H1 (cell line): ENCODE results near the gene RETSAT. TPM values are rescaled to one million over a fixed set of nuclear protein-coding genes. Genes with fewer than 3 reads are reported as not detected.

Experiments
- CTCF ChIA-PET: fragments of 300-600 bp; sonication (Branson Sonifier 250); formaldehyde crosslinking; loops from one replicate; lab custom pipeline; 2021; ENCODE audit not compliant: partially characterized antibody; lab: Charles Lee
- POLR2A ChIA-PET: fragments of 300-600 bp; sonication (Branson Sonifier 250); formaldehyde crosslinking; loops from one replicate; lab custom pipeline; 2021; ENCODE audit warnings: inconsistent platforms; ENCODE audit not compliant: partially characterized antibody; lab: Charles Lee
- DNase-seq, 2 experiments: peaks; one replicate each; pipeline versions ENCODE4 v3.0.0 to v3.0.0-alpha.2; 2010 to 2022; ENCODE audit warnings: low spot score in 2 of 2, low read depth in 1 of 2, mixed read lengths in 1 of 2
- FAIRE-seq: peaks from 2 replicates; lab custom pipeline; 2011; peaks lifted over from hg19 to GRCh38; lab: Jason Lieb, UNC
- H2AFZ ChIP-seq: 2 replicates; pipeline ENCODE4 v1.8.1; 2012; ENCODE audit warnings: low read length, inconsistent platforms
- H2AK5ac ChIP-seq: 2 replicates; pipeline ENCODE4 v1.6.1; 2013; ENCODE audit warnings: low read depth, low read length
- H2BK120ac ChIP-seq: replicated peaks from 2 replicates; pipeline ENCODE3; 2013; ENCODE audit warnings: low read depth, low read length, inconsistent platforms
- H2BK12ac ChIP-seq: 2 replicates; pipeline ENCODE4 v1.6.1; 2013; ENCODE audit warnings: low read depth, low read length
- H2BK15ac ChIP-seq: 2 replicates; pipeline ENCODE4 v1.6.1; 2013; ENCODE audit warnings: low read length
- H2BK20ac ChIP-seq: 2 replicates; pipeline ENCODE4 v1.6.1; 2013; ENCODE audit warnings: low read length
- H2BK5ac ChIP-seq: 2 replicates; pipeline ENCODE4 v1.6.1; 2013; ENCODE audit warnings: low read depth, low read length
- H3K14ac ChIP-seq: 2 replicates; pipeline ENCODE4 v1.6.1; 2013; ENCODE audit warnings: inconsistent platforms; ENCODE audit not compliant: insufficient read length
- H3K18ac ChIP-seq: 2 replicates; pipeline ENCODE4 v1.6.1; 2013; ENCODE audit warnings: low read length; ENCODE audit errors: extremely low read depth
- H3K23ac ChIP-seq: 2 replicates; pipeline ENCODE4 v1.6.1; 2013; ENCODE audit warnings: inconsistent platforms; ENCODE audit not compliant: insufficient read length
- H3K23me2 ChIP-seq: 2 replicates; pipeline ENCODE4 v1.6.1; 2013; ENCODE audit warnings: low read depth, low read length
- H3K27ac ChIP-seq: 2 replicates; pipeline ENCODE4 v1.6.1; 2011; ENCODE audit warnings: low read depth, low read length, inconsistent platforms
- H3K27me3 ChIP-seq, 4 experiments: replicated peaks in 1 of 4; 1 replicate in 1 of 4; 2 replicates in 3 of 4; pipeline versions ENCODE4 v1.6.1 to v1.8.1; 2011 to 2013; ENCODE audit warnings: low read length in 3 of 4, mild to moderate bottlenecking in 3 of 4, inconsistent platforms in 2 of 4, mixed read lengths in 2 of 4, moderate library complexity in 1 of 4; ENCODE audit not compliant: control insufficient read depth in 3 of 4, insufficient read depth in 3 of 4; ENCODE audit errors: extremely low read depth in 1 of 4
- H3K36me3 ChIP-seq, 4 experiments: 2 replicates each; pipeline versions ENCODE4 v1.6.1 to v1.8.1; 2011 to 2013; ENCODE audit warnings: mild to moderate bottlenecking in 4 of 4, low read length in 3 of 4, moderate library complexity in 2 of 4, control low read depth in 1 of 4, inconsistent platforms in 1 of 4; ENCODE audit not compliant: insufficient read depth in 4 of 4, control insufficient read depth in 2 of 4
- H3K4ac ChIP-seq: replicated peaks from 2 replicates; pipeline ENCODE3; 2013; ENCODE audit warnings: low read length, low read depth, mixed read lengths, inconsistent platforms; ENCODE audit not compliant: insufficient read length
- H3K4me1 ChIP-seq, 4 experiments: replicated peaks in 1 of 4; 1 replicate in 1 of 4; 2 replicates in 3 of 4; pipeline versions ENCODE4 v1.6.1 to v1.8.1; 2011 to 2013; ENCODE audit warnings: low read length in 3 of 4, inconsistent platforms in 2 of 4, mixed read lengths in 1 of 4; ENCODE audit not compliant: insufficient read depth in 4 of 4, control insufficient read depth in 3 of 4
- H3K4me2 ChIP-seq, 2 experiments: 2 replicates each; pipeline versions ENCODE4 v1.6.1 to v1.8.1; 2011 to 2013; ENCODE audit warnings: low read depth in 2 of 2, low read length in 2 of 2, control low read depth in 1 of 2, inconsistent platforms in 1 of 2, mild to moderate bottlenecking in 1 of 2; ENCODE audit not compliant: insufficient read depth in 1 of 2
- H3K4me3 ChIP-seq, 4 experiments: fragments of 200-600, 300-600 bp in 1 of 4; sonication (generic), shearing (Covaris generic), sonication (Bioruptor Twin) in 1 of 4; 2 replicates each; pipeline versions ENCODE4 v1.5.1 to v1.8.1; 2011 to 2016; ENCODE audit warnings: low read length in 4 of 4, low read depth in 3 of 4, control low read depth in 2 of 4, inconsistent platforms in 2 of 4, mild to moderate bottlenecking in 2 of 4, mixed read lengths in 1 of 4, moderate library complexity in 1 of 4; ENCODE audit not compliant: insufficient read depth in 2 of 4; ENCODE audit errors: extremely low read depth in 1 of 4
- H3K56ac ChIP-seq: replicated peaks from 2 replicates; pipeline ENCODE3; 2013; ENCODE audit warnings: low read depth, mild to moderate bottlenecking, mixed read lengths, low read length, inconsistent platforms; ENCODE audit not compliant: insufficient read length
- H3K79me1 ChIP-seq: 2 replicates; pipeline ENCODE4 v1.6.1; 2013; ENCODE audit warnings: low read depth, low read length, control low read depth
- H3K79me2 ChIP-seq, 2 experiments: 2 replicates each; pipeline versions ENCODE4 v1.6.1 to v1.8.1; 2012 to 2013; ENCODE audit warnings: low read length in 2 of 2, mild to moderate bottlenecking in 2 of 2, inconsistent platforms in 1 of 2; ENCODE audit not compliant: insufficient read depth in 2 of 2, control insufficient read depth in 1 of 2
- H3K9ac ChIP-seq, 4 experiments: replicated peaks in 1 of 4; 1 replicate in 1 of 4; 2 replicates in 3 of 4; pipeline versions ENCODE4 v1.6.1 to v1.8.1; 2011 to 2013; ENCODE audit warnings: low read depth in 3 of 4, low read length in 3 of 4, control low read depth in 2 of 4, mild to moderate bottlenecking in 2 of 4, moderate library complexity in 2 of 4, inconsistent platforms in 1 of 4; ENCODE audit errors: extremely low read depth in 1 of 4
- H3K9me3 ChIP-seq, 2 experiments: 2 replicates each; pipeline versions ENCODE4 v1.6.1 to v1.8.1; 2012 to 2013; ENCODE audit warnings: mild to moderate bottlenecking in 2 of 2, moderate library complexity in 2 of 2, control low read depth in 1 of 2, inconsistent platforms in 1 of 2, low read depth in 1 of 2, low read length in 1 of 2, mixed read lengths in 1 of 2; ENCODE audit not compliant: insufficient read depth in 2 of 2
- H4K20me1 ChIP-seq, 2 experiments: replicated peaks in 1 of 2; 2 replicates each; pipeline versions ENCODE3 to v1.8.1; 2011 to 2013; ENCODE audit warnings: inconsistent platforms in 2 of 2, low read length in 2 of 2, mild to moderate bottlenecking in 1 of 2; ENCODE audit not compliant: insufficient read depth in 2 of 2, control insufficient read depth in 1 of 2
- H4K5ac ChIP-seq: 2 replicates; pipeline ENCODE4 v1.6.1; 2013; ENCODE audit warnings: low read length, low read depth, mixed read lengths, inconsistent platforms; ENCODE audit not compliant: insufficient read length
- H4K8ac ChIP-seq: 2 replicates; pipeline ENCODE4 v1.8.0; 2013; ENCODE audit warnings: mild to moderate bottlenecking, moderate library complexity, low read length, inconsistent platforms; ENCODE audit not compliant: insufficient read depth; ENCODE audit errors: extremely low read depth
- H4K91ac ChIP-seq: replicated peaks from 2 replicates; pipeline ENCODE3; 2013; ENCODE audit warnings: low read length, mixed read lengths, inconsistent platforms; ENCODE audit not compliant: insufficient read length
- BCL11A ChIP-seq, 2 experiments: IDR thresholded peaks; one replicate each; pipeline ENCODE4 v1.6.1; 2011; ENCODE audit warnings: low read depth in 2 of 2, low read length in 2 of 2, mild to moderate bottlenecking in 2 of 2
- EP300 ChIP-seq, 2 experiments: IDR thresholded peaks; 1 replicate in 1 of 2; 2 replicates in 1 of 2; pipeline ENCODE4 v1.6.1; 2011 to 2012; ENCODE audit warnings: low read depth in 2 of 2, low read length in 2 of 2, mild to moderate bottlenecking in 2 of 2, borderline replicate concordance in 1 of 2, inconsistent platforms in 1 of 2, moderate library complexity in 1 of 2
- KDM4A ChIP-seq: IDR thresholded peaks from one replicate; pipeline ENCODE4 v1.7.1; 2012; ENCODE audit warnings: low read depth, mild to moderate bottlenecking, moderate library complexity, low read length, inconsistent platforms; ENCODE audit not compliant: severe bottlenecking
- WGBS, 2 experiments: shearing (Covaris generic) in 1 of 2; methylation state at CpG; one replicate each; pipeline versions ENCODE4 v1.1.6 to v1.1.7; 2013 to 2015; ENCODE audit warnings: low lambda C conversion rate in 2 of 2, mixed read lengths in 2 of 2, inconsistent platforms in 1 of 2, low coverage in 1 of 2, missing lambda C conversion rate in 1 of 2; ENCODE audit not compliant: insufficient replicate concordance in 2 of 2, insufficient coverage in 1 of 2, insufficient read length in 1 of 2; ENCODE audit errors: extremely low coverage in 1 of 2, missing lambda C conversion rate in 1 of 2; 5-methylcytosine and 5-hydroxymethylcytosine counted together
- polyA plus RNA-seq, 7 experiments: library from polyadenylated mRNA; depleted of rRNA in 3 of 7; stranded (reverse) in 5 of 7; unstranded in 2 of 7; fragments of >200 nt in 5 of 7; fragments of 200-250 nt in 2 of 7; gene quantifications; 1 replicate in 5 of 7; 2 replicates in 1 of 7; 4 replicates in 1 of 7; pipeline versions ENCODE4 v1.2.1 to v1.2.3, GENCODE V29; 2011 to 2013; ENCODE audit warnings: missing spikeins in 2 of 7, mixed read lengths in 2 of 7
- total RNA-seq: library from RNA; stranded (reverse); fragmentation: NEBNext Ultra II Directional; extraction: Animal tissue kit (Norgen Biotek cat#: 25700); gene quantifications from 2 replicates; pipeline ENCODE4 v1.2.1, GENCODE V29; 2021
- TF ChIP-seq, protein P1 (sequence below): IDR thresholded peaks from 2 replicates; pipeline ENCODE4 v1.6.1; 2011; ENCODE audit warnings: low read depth, mild to moderate bottlenecking, low read length; ENCODE audit not compliant: insufficient read depth
- TF ChIP-seq, protein P2 (sequence below), 3 experiments: IDR thresholded peaks; 1 replicate in 2 of 3; 2 replicates in 1 of 3; pipeline versions ENCODE4 v1.5.1 to v1.6.1; 2011; ENCODE audit warnings: low read length in 3 of 3, mild to moderate bottlenecking in 3 of 3, inconsistent platforms in 2 of 3, low read depth in 1 of 3, moderate library complexity in 1 of 3; ENCODE audit not compliant: insufficient read depth in 1 of 3; ENCODE audit errors: control extremely low read depth in 1 of 3

Gene RETSAT
- total and polyA plus RNA-seq, 2 of the 8 experiments (the other 6 are each of a cell fraction or from before 2014, with no cell fraction given): 15.8 to 16.7 TPM

DNA sequence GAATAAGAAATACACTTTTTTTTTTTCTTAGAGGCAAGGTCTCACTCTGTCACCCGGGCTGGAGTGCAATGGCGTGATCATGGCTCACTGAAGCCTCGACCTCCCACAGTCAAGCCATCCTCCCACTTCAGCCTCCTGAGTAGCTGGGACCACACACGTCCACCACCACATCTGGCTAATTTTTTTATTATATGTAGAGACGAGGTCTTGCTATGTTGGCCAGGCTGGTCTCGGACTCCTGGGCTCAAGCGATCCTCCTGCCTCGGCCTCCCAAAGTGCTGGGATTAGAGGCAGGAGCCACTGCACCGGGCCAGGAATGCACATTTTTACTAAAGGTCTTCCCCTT is 28.9 kb downstream of the RETSAT start:
- no peak overlapping the region for H2AK5ac ChIP-seq
- H3K9me3 ChIP-seq: no peaks in the 10 kb centered on the region
- H3K27ac ChIP-seq: no peak overlapping the region
- no peaks in the 10 kb centered on the region; a peak in 1 of 7 replicates for H3K27me3 ChIP-seq
- no peak overlapping the region for H2BK12ac ChIP-seq
- POLR2A ChIA-PET: interaction anchor here (0.6 to 6.2 kb wide), 4 partner anchors 9 to 421 kb away, joined by 3 to 70 read pairs (median 12); no protein-coding TSS in a partner anchor
- peak overlapping the region in 1 of 2 experiments; percentile 86; a peak in 1 of 4 replicates for H3K4me2 ChIP-seq
- no peak overlapping the region for H2AFZ ChIP-seq
- no peak overlapping the region for H4K5ac ChIP-seq
- H4K8ac ChIP-seq: no peak overlapping the region
- no peak for FAIRE-seq
- H3K79me1 ChIP-seq: peaks cover 17% of the 10 kb centered on the region
- H3K18ac ChIP-seq: no peak overlapping the region
- H2BK5ac ChIP-seq: no peak overlapping the region
- H3K14ac ChIP-seq: no peak overlapping the region
- peaks cover 9 to 24% of the 10 kb centered on the region in 2 experiments for H3K79me2 ChIP-seq
- peaks cover 0 to 13% (median 5%) of the 10 kb centered on the region in 4 experiments; a peak in 6 of 7 replicates for H3K4me1 ChIP-seq
- peak overlapping the region in 1 of 4 experiments; percentile 96; a peak in 2 of 8 replicates for H3K4me3 ChIP-seq
- CTCF ChIA-PET: interaction anchor here (1.7 kb wide), 1 partner anchor 25 kb away, joined by 5 read pairs; no protein-coding TSS in a partner anchor
- no peak overlapping the region for H2BK20ac ChIP-seq
- H3K23ac ChIP-seq: no peak overlapping the region
- H3K56ac ChIP-seq: no peak overlapping the region
- H3K4ac ChIP-seq: no peak overlapping the region
- H2BK120ac ChIP-seq: no peak overlapping the region
- 87% methylated on average over 9 of the region's 9 CpGs; no CpG with 5 or more reads in 1 of the 2 experiments for WGBS, 2 experiments
- H3K9ac ChIP-seq: no peak overlapping the region
- TF ChIP-seq, protein P1, sequence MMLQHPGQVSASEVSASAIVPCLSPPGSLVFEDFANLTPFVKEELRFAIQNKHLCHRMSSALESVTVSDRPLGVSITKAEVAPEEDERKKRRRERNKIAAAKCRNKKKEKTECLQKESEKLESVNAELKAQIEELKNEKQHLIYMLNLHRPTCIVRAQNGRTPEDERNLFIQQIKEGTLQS: no peak
- TF ChIP-seq BCL11A (IDR thresholded peaks at IDR 0.05; ENCODE audit: low read depth in 2 of 2, low read length in 2 of 2) (no peak), EP300 (IDR thresholded peaks at IDR 0.05; ENCODE audit: borderline replicate concordance in 1 of 2, low read depth in 2 of 2, low read length in 2 of 2) (no peak), KDM4A (no peak)
- TF ChIP-seq, protein P2, sequence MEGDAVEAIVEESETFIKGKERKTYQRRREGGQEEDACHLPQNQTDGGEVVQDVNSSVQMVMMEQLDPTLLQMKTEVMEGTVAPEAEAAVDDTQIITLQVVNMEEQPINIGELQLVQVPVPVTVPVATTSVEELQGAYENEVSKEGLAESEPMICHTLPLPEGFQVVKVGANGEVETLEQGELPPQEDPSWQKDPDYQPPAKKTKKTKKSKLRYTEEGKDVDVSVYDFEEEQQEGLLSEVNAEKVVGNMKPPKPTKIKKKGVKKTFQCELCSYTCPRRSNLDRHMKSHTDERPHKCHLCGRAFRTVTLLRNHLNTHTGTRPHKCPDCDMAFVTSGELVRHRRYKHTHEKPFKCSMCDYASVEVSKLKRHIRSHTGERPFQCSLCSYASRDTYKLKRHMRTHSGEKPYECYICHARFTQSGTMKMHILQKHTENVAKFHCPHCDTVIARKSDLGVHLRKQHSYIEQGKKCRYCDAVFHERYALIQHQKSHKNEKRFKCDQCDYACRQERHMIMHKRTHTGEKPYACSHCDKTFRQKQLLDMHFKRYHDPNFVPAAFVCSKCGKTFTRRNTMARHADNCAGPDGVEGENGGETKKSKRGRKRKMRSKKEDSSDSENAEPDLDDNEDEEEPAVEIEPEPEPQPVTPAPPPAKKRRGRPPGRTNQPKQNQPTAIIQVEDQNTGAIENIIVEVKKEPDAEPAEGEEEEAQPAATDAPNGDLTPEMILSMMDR (IDR thresholded peaks at IDR 0.05; ENCODE audit: control extremely low read depth in 1 of 3, insufficient read depth in 1 of 3, low read depth in 1 of 3, low read length in 3 of 3): no peak
- TF ChIP-seq, all 59 proteins: peak for 0
- Histone ChIP-seq H4K20me1 (peaks cover 2 to 9% of the 10 kb centered on the region in 2 experiments), H4K91ac (no peak overlapping the region), H2BK15ac (no peak overlapping the region), H3K23me2 (peaks cover 17% of the 10 kb centered on the region), H3K36me3 (peaks cover 18 to 40% (median 28%) of the 10 kb centered on the region in 4 experiments)
- DNase-seq: no peak
